HS-27A (cell line): ENCODE measurements around the gene TRIOBP.

Experiments used
- DNase-seq: peaks from one replicate; pipeline ENCODE4 v3.0.0-alpha.2; 2012; ENCODE audit warnings: low read depth, missing footprints

The TRIOBP gene

GRCh38 chr22:37749831-37750595 lies 53.2 kb downstream of the TRIOBP start:
- DNase-seq, result no peak

DNA sequence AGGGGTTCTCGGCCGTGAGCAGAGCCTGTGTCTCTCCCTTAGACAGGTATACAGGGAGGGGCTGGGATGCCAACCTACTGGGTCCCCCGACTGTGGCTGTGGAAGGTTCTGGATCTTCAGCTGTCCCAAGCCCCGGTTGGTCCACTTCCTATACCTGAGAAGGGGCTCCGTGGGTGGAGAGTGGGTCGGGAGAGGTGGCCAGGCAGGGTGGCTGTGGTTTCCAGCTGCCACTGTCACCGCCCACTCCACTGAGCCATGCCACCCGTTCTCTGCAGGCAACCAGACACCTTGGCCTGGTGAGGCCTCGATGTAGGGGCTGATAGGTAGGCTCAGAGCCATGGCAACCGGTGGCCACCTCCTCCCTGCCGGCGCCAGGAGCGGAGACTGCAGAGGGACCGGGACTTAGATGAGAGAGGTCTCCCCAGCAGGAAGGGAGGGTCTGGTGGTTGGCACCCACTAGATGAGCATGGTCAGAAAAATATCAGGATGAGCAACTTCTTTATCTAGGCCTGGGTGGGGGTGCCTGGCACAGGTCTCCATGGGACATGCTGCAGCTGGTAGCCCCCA lies 53.8 kb downstream of the TRIOBP start:
- DNase-seq, result no peak

GRCh38 chr22:37751449-37752188 lies 54.8 kb downstream of the TRIOBP start:
- no peak for DNase-seq

GRCh38 chr22:37752189-37753087 lies 55.6 kb downstream of the TRIOBP start:
- peak; percentile 97 for DNase-seq

DNA sequence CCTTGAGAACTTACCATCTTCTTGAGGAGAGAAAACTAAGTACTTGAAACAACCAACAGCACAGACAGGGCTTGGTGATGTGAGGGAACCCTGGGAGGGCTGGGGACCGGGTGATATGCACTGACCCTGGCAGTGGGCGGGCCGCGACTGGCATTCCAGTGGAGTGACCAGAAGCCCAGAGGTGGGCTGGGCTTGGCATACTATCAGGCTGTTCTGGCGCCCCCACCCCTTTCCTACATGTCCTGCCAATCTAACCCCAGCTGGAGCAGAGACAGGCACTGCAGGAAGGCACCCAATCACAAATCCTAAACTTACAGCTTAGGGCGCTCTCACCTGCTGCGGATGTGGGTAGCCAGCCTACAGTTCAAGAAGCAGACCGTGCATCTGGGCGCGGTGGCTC lies 56.9 kb downstream of the TRIOBP start:
- DNase-seq, result peak; percentile 63

- DNase-seq, result no peak
Observed at GRCh38 chr22:37757663-37758062, 60.8 kb downstream of the TRIOBP start.

GRCh38 chr22:37758694-37759093 lies 61.8 kb downstream of the TRIOBP start:
- DNase-seq, result no peak

- no peak for DNase-seq
Observed at GRCh38 chr22:37759281-37759680, 62.4 kb downstream of the TRIOBP start.

- DNase-seq, result no peak
Observed at GRCh38 chr22:37760152-37760551, 63.3 kb downstream of the TRIOBP start.

DNA sequence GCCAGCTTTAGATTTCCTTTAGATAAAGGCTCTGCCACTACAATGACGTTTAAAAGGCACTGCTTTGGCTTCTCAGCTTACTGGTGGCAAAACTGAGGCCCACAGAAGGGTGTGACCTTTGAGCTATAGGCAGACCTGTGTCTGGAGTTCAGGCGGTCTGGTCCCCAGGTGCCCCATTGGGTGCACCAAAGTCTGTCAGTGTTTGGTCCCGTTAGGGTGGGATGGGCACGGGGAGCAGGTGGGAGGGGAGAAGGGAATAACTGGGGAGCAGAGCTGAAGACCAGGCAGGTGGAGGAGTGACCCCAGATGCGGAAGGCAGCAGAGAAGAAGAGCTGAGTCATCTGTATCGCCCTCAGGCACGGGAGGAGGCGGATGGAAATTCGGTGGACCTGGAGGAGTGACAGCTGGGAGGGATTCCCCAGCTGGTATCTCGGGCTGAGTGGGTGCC lies 65.6 kb downstream of the TRIOBP start:
- DNase-seq, result no peak

DNA sequence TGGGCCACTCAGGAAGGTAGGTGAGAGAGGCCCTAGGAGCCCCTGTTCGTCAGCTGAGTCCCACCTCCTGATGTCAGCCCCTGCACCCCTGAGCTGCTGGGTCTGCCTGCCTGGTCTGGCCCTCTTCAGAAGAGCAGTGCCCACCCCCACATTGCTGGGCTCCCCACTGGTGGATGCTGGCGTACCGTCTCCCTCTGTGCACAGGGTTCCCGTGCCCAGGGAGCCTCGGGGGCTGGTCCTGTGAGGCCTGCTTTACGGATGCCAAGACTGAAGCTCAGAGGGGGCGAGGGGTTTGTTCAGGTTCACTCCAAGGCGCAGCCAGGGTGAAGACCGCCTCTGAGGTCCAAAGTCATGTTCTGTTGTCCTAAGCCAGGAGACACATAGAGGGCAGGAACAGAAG lies 66.2 kb downstream of the TRIOBP start:
- DNase-seq, result no peak

DNA sequence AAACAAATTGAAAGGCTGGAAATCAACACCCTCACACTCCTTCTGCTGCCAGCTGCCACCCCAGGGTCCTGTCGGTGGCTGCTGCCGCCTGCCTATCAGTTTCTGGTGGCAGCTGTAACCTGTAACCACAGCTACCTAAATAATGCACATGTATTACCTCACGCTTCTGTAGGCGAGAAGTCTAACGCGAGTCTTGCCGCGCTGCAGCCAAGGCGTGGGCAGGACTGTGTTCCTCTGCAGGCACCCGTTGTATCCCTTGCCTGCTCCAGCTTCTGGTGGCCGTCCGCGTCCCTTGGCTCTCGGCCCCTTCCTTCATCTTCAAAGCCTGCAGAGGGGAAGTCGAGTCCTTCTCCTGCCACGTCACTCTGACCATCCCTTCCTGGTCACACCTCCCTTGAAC lies 66.8 kb downstream of the TRIOBP start:
- DNase-seq, result no peak

GRCh38 chr22:37764622-37765021 lies 67.8 kb downstream of the TRIOBP start:
- DNase-seq, result no peak

- no peak for DNase-seq
Observed at GRCh38 chr22:37765498-37765897, 68.7 kb downstream of the TRIOBP start.

DNA sequence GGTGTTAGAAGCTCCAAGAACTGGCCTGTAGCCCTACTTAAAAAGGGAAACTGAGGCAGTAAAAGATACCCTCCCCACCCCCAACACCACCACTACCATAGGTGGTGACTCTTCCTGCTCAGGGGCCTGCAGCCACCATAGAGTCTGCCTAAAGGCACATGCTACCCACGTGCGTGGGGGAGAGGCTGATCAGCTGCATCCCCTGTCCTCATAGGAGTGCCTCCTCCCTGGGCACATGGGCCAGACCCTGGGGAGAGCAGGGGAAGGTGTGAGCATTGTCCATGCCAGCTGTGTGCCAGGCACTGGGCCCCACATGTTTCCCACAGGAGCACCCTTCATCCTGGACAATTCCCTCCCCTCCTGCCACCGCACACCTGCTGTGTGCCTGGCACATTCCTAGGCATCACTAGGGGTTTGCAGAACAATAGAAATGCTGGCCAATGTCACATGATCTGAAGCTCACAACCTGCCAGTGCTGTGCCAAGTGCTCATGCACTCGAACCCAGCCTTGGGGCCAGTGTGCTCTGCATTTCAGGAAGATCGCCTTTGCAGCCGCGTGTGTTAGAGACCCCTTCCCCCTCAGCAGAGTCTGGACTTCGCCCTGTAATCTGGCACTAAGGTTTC lies 69.2 kb downstream of the TRIOBP start:
- DNase-seq, result no peak

- no peak for DNase-seq
Observed at GRCh38 chr22:37768273-37768672, 71.4 kb downstream of the TRIOBP start.

- no peak for DNase-seq
Observed at GRCh38 chr22:37769056-37769455, 72.2 kb downstream of the TRIOBP start.

- DNase-seq, result no peak
Observed at GRCh38 chr22:37771081-37771480, 74.2 kb downstream of the TRIOBP start.

GRCh38 chr22:37771702-37772427 lies 75.0 kb downstream of the TRIOBP start:
- no peak for DNase-seq

DNA sequence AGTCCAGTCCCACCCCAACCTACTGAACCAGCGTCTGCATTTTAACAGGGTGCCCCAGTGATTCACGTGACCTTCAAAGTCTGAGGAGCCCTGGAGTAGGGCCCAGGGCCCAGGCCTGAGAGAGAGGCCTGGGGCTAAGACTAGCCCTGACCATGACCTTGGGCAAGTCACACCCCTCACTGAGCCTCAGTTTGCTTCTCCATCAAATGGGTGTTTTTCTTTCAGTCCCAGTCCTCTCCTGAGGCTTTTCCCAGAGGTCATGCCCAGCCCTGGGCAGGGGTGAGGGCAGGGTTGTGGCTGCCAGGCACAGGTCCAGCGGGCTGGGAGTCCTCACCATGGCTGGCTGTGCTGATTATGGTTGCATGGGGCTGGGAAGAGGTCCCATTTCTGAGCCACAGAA lies 77.9 kb downstream of the TRIOBP start:
- DNase-seq, result no peak
